K562 (cell line): ENCODE results near the gene ARMC2. TPM values are rescaled to one million over a fixed set of nuclear protein-coding genes. Genes with fewer than 3 reads are reported as not detected.

Source experiments
- ARID1B ChIP-seq: fragments of 450-650 bp; IDR thresholded peaks from 2 replicates; pipeline ENCODE4 v1.6.1; 2016; ENCODE audit warnings: antibody characterized with exemption, mild to moderate bottlenecking, inconsistent platforms
- ATF1 ChIP-seq, 2 experiments: fragments of 450-650 bp in 1 of 2; IDR thresholded peaks; 2 replicates each; pipeline ENCODE4 v1.6.1; 2016; ENCODE audit warnings: missing compliant biosample characterization in 1 of 2, missing genetic modification characterization in 1 of 2
- ATF7 ChIP-seq: fragments of 450-650 bp; IDR thresholded peaks from 2 replicates; pipeline ENCODE4 v1.7.1; 2014; ENCODE audit warnings: mild to moderate bottlenecking, moderate library complexity
- CBFB ChIP-seq: sonication (generic); formaldehyde crosslinking; IDR thresholded peaks from 2 replicates; pipeline ENCODE4 v1.4.0; 2020; ENCODE audit warnings: mild to moderate bottlenecking, missing genetic modification reagents
- CSDE1 ChIP-seq, 2 experiments: fragments of 450-650 bp; IDR thresholded peaks; 2 replicates each; pipeline ENCODE4 v1.6.1; 2016; ENCODE audit warnings: mild to moderate bottlenecking in 1 of 2
- GABPB1 ChIP-seq: sonication (generic); formaldehyde crosslinking; IDR thresholded peaks from 2 replicates; pipeline ENCODE4 v1.8.0; 2022; ENCODE audit warnings: mild to moderate bottlenecking, missing genetic modification reagents
- GATA2 ChIP-seq: sonication (generic); formaldehyde crosslinking; IDR thresholded peaks from 2 replicates; pipeline ENCODE4 v1.4.0; 2020; ENCODE audit warnings: mild to moderate bottlenecking, missing genetic modification reagents
- GMEB1 ChIP-seq: fragments of 250-450 bp; sonication (Bioruptor Pico); IDR thresholded peaks from 2 replicates; pipeline ENCODE4 v1.4.0; 2020; ENCODE audit warnings: mild to moderate bottlenecking
- KLF1 ChIP-seq: fragments of 450-650 bp; IDR thresholded peaks from 2 replicates; pipeline ENCODE4 v1.6.1; 2016; ENCODE audit warnings: missing genetic modification characterization, missing compliant biosample characterization
- KLF6 ChIP-seq: fragments of 250-450 bp; sonication (Bioruptor Pico); IDR thresholded peaks from 2 replicates; pipeline ENCODE4 v1.4.0; 2020; ENCODE audit warnings: mild to moderate bottlenecking, moderate library complexity, borderline replicate concordance
- NR2C2 ChIP-seq, 2 experiments: fragments of 200-800 bp in 1 of 2; sonication (Bioruptor generic) in 1 of 2; sonication (generic) in 1 of 2; formaldehyde crosslinking in 1 of 2; IDR thresholded peaks; 2 replicates each; pipeline versions ENCODE4 v1.6.1 to v1.8.0; 2016 to 2022; ENCODE audit warnings: mild to moderate bottlenecking in 1 of 2, missing compliant biosample characterization in 1 of 2, missing genetic modification characterization in 1 of 2, missing genetic modification reagents in 1 of 2
- POLR2G ChIP-seq: fragments of 200-400 bp; formaldehyde crosslinking; IDR thresholded peaks from 2 replicates; pipeline ENCODE4 v1.6.1; 2017; ENCODE audit warnings: low read depth, mild to moderate bottlenecking, antibody characterized with exemption, low read length, moderate library complexity
- SNAPC5 ChIP-seq: fragments of 250-450 bp; sonication (Bioruptor Pico); IDR thresholded peaks from 2 replicates; pipeline ENCODE4 v1.8.0; 2021; ENCODE audit warnings: moderate library complexity, mild to moderate bottlenecking, inconsistent platforms
- SREBF2 ChIP-seq: sonication (generic); formaldehyde crosslinking; IDR thresholded peaks from 2 replicates; pipeline ENCODE4 v1.4.0; 2020; ENCODE audit warnings: mild to moderate bottlenecking, missing genetic modification reagents
- TFAP4 ChIP-seq: sonication (generic); formaldehyde crosslinking; IDR thresholded peaks from 2 replicates; pipeline ENCODE4 v1.8.0; 2022; ENCODE audit warnings: missing genetic modification reagents, mild to moderate bottlenecking, moderate library complexity, borderline replicate concordance
- ZBTB11 ChIP-seq, 3 experiments: fragments of 200-800 bp in 1 of 3; fragments of 250-450 bp in 1 of 3; fragments of 450-650 bp in 1 of 3; sonication (Bioruptor Pico) in 1 of 3; sonication (Bioruptor generic) in 1 of 3; formaldehyde crosslinking in 1 of 3; IDR thresholded peaks; 2 replicates each; pipeline versions ENCODE4 v1.6.1 to v1.8.0; 2016 to 2022; ENCODE audit warnings: mild to moderate bottlenecking in 2 of 3, missing genetic modification characterization in 2 of 3, missing compliant biosample characterization in 1 of 3, moderate library complexity in 1 of 3
- polyA plus RNA-seq, 8 experiments: library from polyadenylated mRNA; depleted of rRNA in 4 of 8; stranded (reverse) in 5 of 8; unstranded in 3 of 8; fragments of >200 nt; fragmentation: Nextera tagmentation in 2 of 8; fragmentation: Illumina TruSeq in 1 of 8; extraction: Ambion mirVana in 2 of 8; extraction: Trizol in 1 of 8; gene quantifications; 2 replicates each; pipeline versions ENCODE4 v1.2.1 to v1.2.3, GENCODE V29; 2011 to 2014; ENCODE audit warnings: inconsistent platforms in 1 of 8, missing spikeins in 1 of 8
- total RNA-seq, 7 experiments: library from RNA; depleted of rRNA in 6 of 7; stranded (reverse); fragments of >200 nt in 6 of 7; fragmentation: Illumina TruSeq in 2 of 7; extraction: Trizol in 2 of 7; gene quantifications; 2 replicates each; pipeline versions ENCODE4 v1.2.1 to v1.2.3, GENCODE V29; 2011 to 2021; ENCODE audit warnings: low replicate concordance in 1 of 7

The ARMC2 gene
- total and polyA plus RNA-seq, 9 of the 15 experiments (the other 6 are each of a cell fraction or from before 2014, with no cell fraction given), result 0.14 to 3.0 (median 0.82) TPM

- TF ChIP-seq GMEB1 (0 out of 2 replicates have a peak, but pooled peaks have one; percentile 34), ZBTB11 (CRISPR knock-in tag; IDR thresholded peaks at IDR 0.05) (no peak), CSDE1 (IDR thresholded peaks at IDR 0.05) (peak in 1 of 2 experiments; percentile 81; a peak in 2 of 4 replicates), POLR2G (peak; percentile 75), ATF1 (CRISPR knock-in tag; IDR thresholded peaks at IDR 0.05) (no peak), ATF1 (tag; IDR thresholded peaks at IDR 0.05) (peak; percentile 49), GATA2 (CRISPR knock-in tag) (peak; percentile 13; the same call in 1 of the 2 replicates), ARID1B (no peak), TFAP4 (CRISPR knock-in tag) (peak; percentile 89), ATF7 (peak; percentile 67; the same call in 1 of the 2 replicates), NR2C2 (CRISPR knock-in tag; IDR thresholded peaks at IDR 0.05) (no peak), NR2C2 (tag; IDR thresholded peaks at IDR 0.05) (peak; percentile 68), KLF1 (tag) (peak; percentile 62; the same call in 1 of the 2 replicates), GABPB1 (CRISPR knock-in tag) (peak; percentile 38), CBFB (CRISPR knock-in tag) (no peak; the same call in 1 of the 2 replicates), KLF6 (CRISPR knock-in tag) (no peak), SREBF2 (CRISPR knock-in tag) (no peak), SNAPC5 (CRISPR knock-in tag) (no peak)
Measured at GRCh38 chr6:108848116-108848868, at the start of gene ARMC2 (continued).
